ENCODE data around the gene AGER. TPM values are rescaled to one million over a fixed set of nuclear protein-coding genes. Genes with fewer than 3 reads are reported as not detected.

Gene AGER
- polyA plus RNA-seq, 3 donors: 8.6 to 15.8 (median 10.8) TPM

- no peak for DNase-seq (ENCODE audit: low read depth in 3 of 3, low spot score in 2 of 3)
Measured at GRCh38 chr6:32174416-32174815, 9.6 kb downstream of the AGER start.

GRCh38 chr6:32173051-32173727, 10.9 kb downstream of the AGER start:
- no peak for DNase-seq (ENCODE audit: low read depth in 3 of 3, low spot score in 2 of 3)

DNA sequence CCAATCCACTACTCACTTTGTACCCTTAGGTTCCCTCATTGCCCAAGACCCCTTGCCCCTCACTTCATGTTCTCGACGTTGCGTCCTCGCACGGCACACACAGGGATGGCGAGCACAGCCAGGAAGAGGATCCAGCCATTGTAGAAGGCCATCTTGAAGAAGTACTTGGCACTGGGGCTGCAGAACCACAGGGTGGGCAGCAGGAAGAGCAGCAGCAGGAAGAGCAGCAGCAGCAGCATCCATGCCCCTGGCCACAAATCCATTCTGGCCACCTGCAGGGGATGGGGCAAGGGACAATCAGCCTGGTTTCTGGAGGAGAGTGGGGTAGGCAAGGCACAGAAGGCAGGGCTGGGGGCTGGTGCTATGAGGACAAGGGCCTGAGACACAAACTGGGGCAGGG, 12.8 kb downstream of the AGER start:
- DNase-seq (ENCODE audit: low read depth in 3 of 3, low spot score in 2 of 3): no peak

DNA sequence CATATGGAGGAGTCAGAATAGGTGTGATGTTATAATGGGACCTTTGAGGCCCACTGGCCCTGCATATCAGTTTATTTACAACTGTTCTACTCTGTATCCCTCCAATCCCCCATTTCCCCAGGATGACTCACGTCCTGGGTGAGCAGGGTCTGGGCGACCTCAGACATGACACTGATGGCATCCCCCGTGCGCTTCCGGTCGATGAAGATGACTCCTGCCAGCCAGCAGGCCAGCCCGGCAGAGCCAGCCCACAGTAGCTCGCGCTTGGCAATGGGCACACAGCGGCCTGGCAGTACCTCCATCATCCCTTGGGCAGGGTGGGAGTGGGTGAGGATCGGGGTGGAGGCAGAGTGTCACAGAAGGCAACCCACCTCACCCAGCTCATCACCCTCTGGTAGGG, 13.8 kb downstream of the AGER start:
- DNase-seq (ENCODE audit: low read depth in 3 of 3, low spot score in 2 of 3): no peak

DNA sequence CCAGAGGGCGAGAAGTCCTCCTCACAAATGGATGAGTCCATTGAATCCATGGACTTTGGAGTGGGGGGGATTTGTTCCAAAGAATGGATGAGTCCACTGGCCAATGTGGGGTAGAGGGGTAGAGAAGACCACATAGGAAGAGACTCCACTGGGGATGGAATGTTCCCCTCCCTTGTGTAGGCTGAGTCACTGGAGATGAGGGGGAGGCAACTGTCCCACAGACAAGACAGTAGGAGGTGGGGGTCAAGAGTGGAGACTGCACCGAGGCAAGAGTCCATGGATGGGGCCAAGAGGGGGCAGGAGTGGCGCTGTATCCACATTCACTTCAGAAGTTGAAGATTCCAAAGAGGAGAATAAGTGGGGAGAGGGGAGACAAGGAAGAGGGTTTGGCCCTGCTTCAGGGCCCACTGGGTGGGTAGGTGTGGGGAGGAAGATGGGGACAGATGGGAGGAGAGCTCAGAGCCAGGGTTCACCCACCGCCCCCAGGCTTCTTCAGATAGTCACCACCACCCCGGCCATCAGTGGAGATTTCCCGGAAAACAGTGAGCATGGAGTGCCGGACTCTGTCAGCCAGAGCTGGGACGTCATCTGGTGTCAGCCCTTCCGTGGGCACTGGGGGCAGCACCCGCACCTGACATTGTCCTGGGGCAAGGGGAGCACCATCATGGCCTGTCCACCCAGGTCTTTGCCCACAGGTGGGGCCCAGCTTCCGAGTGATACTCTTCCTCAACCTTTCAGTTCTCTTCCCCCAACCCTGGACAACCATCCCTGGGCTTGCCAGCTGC, 15.1 kb downstream of the AGER start:
- DNase-seq (ENCODE audit: low read depth in 3 of 3, low spot score in 2 of 3): no peak

DNA sequence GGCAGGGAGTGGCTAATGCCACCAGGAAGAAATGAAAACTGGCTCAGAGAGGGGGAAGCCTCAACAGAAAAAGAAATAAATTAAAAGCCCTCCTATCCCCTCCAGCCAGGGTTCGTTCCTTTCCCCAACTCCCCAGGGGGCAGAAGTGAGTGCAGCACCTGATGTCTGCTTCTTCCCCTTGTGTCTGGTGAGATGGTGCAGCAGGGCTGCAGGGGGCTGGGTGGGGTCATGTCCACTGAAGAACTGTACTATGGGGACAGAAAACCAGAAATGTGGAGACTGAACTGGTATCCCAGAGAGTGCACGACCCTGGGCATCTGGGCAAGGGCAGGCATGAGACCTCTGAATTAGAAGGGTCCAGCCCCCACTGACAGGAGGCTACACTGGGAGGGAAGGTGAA, 15.7 kb downstream of the AGER start:
- DNase-seq (ENCODE audit: low read depth in 3 of 3, low spot score in 2 of 3): no peak

DNA sequence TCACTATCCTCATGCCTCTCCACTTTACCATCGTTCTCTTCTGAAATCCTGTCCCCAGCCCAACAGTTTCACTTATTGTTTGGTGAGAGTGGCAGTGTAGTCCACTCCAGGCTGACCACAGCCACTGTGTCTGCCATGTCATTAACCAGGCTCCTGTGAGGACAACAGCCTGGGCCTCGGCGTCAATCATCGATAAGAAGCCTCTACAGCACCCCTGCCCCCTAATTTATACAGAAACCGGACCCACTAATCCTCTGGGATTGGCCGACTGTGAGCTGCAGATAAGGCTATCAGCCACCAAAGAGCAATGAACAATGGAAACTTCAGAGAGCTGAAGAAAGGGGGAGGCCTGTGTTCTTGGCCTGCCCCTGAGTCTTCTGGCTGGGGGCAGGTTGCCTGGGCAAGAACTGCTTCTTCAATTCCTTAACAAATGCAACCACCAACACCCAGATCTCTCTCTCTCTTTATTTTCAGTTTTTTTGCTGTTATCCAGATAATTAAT, 16.2 kb downstream of the AGER start:
- no peak for DNase-seq (ENCODE audit: low read depth in 3 of 3, low spot score in 2 of 3)

- no peak for DNase-seq (ENCODE audit: low read depth in 3 of 3, low spot score in 2 of 3)
Measured at GRCh38 chr6:32167154-32167760, 16.8 kb downstream of the AGER start.

GRCh38 chr6:32166411-32167061, 17.5 kb downstream of the AGER start:
- no peak for DNase-seq (ENCODE audit: low read depth in 3 of 3, low spot score in 2 of 3)

DNA sequence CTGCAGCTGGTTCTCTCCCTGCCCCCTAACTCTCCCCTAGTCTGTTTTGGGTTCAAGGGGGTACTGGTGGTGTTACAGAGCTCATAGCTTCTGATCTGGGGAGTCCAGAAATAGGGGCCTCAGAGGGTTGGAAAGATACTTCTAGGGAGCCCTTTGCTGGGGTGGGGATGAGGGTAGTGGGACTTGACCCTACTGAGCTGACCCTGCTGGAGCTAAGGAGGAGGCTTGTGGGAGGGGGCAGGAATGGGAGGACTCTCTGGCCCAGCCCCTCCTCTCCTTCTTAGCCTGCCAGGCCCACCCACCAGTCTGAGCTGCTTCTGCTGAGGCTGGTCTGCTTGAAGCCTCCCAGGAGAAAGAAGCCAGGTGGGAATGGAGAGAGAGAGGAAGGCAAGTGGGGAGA, 19.8 kb downstream of the AGER start, which contains the start of gene EGFL8:
Gene EGFL8, plus strand, starts transcription at position 301 of the 400 bp plus-strand sequence. CDS start 1,571 bp downstream, outside the sequence.
- DNase-seq (ENCODE audit: low read depth in 3 of 3, low spot score in 2 of 3): no peak

DNA sequence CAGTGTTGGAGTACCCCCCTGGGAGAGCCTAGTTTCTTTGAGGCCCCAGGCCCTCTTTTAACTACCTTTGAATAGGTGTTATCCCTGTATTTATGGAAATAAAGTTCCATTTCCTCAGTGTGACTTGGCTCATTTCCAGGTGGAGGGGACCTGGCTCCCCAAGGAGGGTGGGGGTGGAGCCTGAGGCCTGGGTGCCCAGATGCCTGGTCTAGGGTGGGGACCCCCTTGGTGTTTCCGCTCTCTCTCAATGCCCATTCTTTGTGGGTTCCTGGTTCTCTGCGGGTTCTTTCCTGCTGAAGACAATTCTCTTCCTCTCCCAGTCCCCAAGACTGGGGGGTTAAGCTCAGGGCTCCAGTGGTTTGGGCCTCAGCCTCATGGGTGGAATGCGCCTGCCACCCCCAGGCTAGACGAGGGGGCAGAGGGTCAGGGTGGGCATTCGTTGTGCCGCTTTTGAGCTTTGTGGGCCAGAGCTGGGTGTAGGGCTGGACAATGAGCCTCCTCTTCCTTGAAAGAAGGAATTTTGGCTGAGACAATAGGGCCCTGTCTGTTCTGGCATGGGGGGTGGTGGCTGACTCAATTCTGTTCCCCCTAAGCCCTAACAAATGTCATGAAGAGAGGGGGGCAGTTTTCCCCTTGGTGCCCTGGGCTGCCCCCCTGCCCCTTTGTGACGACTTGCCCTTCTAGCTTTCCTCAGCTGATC, 20.3 kb downstream of the AGER start:
- DNase-seq (ENCODE audit: low read depth in 3 of 3, low spot score in 2 of 3): no peak

GRCh38 chr6:32158052-32158451, 26.0 kb downstream of the AGER start:
- no peak for DNase-seq (ENCODE audit: low read depth in 3 of 3, low spot score in 2 of 3)

DNA sequence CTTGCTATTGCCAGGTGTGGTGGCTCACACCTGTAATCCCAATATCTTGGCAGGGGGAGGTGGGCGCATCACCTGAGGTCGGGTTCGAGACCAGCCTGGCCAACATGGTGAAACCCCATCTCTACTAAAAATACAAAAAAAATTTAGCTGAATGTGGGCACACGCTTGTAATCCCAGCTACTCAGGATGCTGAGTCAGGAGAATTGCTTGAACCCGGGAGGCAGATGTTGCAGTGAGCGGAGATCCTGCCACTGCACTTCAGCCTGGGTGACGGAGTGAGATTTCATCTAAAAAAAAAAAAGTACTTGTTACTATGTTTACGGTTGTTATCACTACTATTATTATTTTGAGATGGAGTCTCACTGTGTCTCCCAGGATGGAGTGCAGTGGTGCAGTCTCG, 27.2 kb downstream of the AGER start:
- DNase-seq (ENCODE audit: low read depth in 3 of 3, low spot score in 2 of 3): no peak

DNA sequence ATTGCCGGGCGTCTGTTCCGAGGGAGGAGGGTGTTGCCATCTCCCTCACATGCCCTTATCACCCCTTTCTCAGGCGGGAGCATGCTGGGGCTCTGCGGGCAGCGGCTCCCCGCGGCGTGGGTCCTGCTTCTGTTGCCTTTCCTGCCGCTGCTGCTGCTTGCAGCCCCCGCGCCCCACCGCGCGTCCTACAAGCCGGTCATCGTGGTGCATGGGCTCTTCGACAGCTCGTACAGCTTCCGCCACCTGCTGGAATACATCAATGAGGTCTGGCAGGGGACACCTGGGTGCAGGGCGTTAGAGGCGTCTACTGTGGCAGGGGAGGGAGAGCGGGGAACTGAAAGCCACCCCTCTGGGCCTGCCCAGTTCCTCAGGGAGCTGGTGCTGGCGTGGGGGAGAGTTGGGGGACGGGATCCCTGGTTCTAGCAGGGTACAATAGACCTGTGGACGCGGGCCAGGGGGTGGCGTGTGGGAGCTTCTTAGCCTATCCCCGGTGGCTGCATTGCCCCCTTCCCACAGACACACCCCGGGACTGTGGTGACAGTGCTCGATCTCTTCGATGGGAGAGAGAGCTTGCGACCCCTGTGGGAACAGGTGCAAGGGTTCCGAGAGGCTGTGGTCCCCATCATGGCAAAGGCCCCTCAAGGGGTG, 29.4 kb downstream of the AGER start:
- no peak for DNase-seq (ENCODE audit: low read depth in 3 of 3, low spot score in 2 of 3)

DNA sequence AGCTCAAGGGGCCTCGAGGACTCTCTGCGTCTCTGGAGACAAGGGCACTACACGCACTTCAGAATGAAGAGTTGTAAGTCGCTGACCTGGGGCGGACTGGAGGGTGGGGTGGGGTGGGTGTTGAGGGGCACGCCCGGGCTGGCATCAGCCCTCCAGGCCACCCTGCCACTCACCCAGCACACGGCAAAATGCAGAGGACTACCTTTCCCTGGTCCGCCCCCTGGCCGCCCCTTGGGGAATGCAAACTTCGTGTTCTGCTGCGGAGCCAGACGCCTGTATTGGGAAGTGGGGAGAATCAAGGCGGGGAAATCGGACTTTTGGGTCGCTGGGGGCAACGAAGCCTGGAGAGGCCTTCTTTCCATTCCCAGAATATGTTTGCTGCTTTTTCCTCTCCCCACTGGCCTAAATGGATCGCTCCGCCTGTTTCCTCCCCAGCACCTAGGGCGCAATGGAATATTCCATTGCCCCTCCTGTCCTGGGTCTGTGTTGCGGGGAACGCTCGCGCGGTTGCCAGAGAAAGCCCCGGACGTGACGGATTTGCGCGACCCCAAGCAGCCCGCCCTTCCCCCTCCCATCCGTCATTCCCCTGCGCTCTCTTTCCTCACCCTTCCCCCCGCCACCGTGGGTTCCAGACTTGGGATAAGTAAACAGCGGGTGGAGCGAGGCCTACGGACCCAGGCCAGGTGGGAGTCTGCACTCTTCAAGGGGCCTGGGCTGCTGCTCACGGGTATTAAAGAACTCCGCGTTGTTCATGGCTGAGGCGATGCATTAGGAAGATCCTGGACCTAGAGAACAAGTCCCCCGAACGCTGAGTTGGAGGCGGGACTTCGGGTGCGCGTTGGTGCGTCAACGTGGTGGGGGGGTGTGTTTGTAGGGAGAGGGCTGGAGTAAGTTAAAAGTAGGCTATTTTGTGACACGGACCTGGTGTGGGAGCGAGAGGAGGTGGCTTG, 30.2 kb downstream of the AGER start, which contains the start of gene PPT2:
Gene PPT2, plus strand, starts transcription at position 578 of the 950 bp plus-strand sequence. CDS start 454 bp downstream, outside the sequence.
- peak; percentile 88 to 91 (median 89) for DNase-seq (ENCODE audit: low read depth in 3 of 3, low spot score in 2 of 3)

- DNase-seq (ENCODE audit: low read depth in 3 of 3, low spot score in 2 of 3): no peak
Measured at GRCh38 chr6:32152769-32153563, 31.1 kb downstream of the AGER start.

- DNase-seq (ENCODE audit: low read depth in 3 of 3, low spot score in 2 of 3): no peak
Measured at GRCh38 chr6:32151863-32152768, 31.9 kb downstream of the AGER start, which contains the start of gene PRRT1. PRRT1 (minus strand) TSS chr6:32151939; CDS start chr6:32151827, 112 bp downstream.

Data from right renal cortex interstitium (tissue), 3 donors.